NCI-H146 treated with DMSO at 0.1 percent for 48 hours (cell line): ENCODE results near the gene SENP3.
"Not testable (repeated sequence)": the region's sequence is repeated elsewhere in the genome, so short reads cannot be mapped to it uniquely, and the experiment has no call there.

Experiments used
- DNase-seq: peaks from one replicate; lab custom pipeline; 2025; ENCODE audit not compliant: unreplicated experiment; lab: John Stamatoyannopoulos, UW

The SENP3 gene

DNA sequence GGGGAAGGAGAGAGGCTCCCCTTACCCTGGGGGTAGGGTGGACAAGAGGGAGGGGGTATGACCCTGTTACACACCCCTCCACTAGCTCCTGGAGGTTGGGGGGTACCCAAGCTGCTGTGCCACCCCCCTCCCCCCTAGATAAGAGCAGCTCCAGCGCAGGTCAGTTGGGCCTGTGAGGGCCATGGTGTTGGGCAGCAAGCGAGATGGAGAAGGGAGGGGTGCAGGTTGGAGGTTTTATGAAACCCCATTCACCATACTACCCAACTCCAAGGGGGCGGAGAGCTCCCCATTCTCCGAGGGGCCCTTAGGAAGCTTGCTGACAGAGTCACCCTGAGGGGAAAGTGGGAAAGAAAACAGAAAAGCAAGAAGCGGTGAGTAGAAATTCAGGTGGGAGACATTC lies 29.9 kb downstream of the SENP3 start:
- no peak for DNase-seq

GRCh38 chr17:7592422-7593021 lies 30.8 kb downstream of the SENP3 start:
- no peak for DNase-seq

DNA sequence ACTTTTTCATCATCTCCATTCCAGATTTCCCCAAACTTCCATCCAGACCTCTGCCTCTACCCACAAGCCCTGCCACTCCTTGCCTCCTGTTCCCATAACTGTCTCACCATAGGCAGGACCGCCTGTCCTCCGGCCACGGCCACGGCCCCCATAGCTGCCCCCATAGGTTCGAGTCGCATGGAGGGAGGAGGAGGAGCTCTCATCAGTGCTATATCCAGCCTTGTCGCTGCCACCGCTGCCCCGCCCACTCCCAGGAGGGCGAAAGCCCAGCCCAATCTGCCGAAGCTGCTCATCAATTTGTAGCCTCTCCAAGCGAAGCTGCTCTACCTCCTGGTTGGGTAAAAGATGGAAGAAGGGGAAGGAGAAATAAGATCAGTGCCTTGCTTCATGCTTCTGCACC lies 31.6 kb downstream of the SENP3 start:
- no peak for DNase-seq

DNA sequence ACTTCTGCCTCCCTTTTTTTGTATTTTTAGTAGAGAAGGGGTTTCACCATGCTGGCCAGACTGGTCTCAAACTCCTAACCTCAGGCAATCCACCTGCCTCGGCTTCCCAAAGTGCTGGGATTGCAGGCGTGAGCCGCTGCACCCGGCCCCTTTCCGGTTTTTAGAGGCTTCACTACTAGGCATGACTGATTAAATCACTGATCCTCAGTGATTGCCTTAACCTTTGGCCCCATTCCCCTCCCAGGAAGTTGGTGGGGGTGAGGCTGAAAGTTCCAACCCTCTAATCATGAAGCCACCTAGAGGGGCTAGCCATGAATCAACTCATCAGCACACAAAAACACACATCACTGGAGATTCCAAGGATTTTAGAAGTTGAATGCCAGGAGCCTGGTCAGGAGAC lies 35.8 kb downstream of the SENP3 start:
- DNase-seq, result not testable (repeated sequence)

GRCh38 chr17:7606280-7606679 lies 44.6 kb downstream of the SENP3 start:
- DNase-seq, result no peak

DNA sequence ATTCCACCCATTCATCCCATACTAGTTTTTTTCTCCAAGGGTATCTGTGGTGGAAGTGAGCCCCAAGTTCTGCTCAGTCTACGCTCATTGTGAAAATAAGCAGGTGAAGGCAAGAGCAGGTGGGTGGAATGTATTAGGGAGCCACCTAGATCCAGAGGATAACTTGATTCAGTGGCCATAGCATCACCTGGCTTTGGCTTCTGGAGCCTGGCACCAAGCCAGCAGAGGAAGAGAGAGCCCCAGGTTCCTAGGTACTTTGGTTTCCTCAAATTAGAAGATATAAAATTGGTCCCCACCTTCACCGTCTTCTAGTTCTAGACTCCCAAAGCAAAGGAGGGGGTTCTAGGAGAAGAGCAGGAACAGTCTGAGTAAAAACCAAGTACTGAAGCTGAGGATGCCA lies 48.9 kb downstream of the SENP3 start:
- DNase-seq, result no peak

GRCh38 chr17:7611635-7612293 lies 50.0 kb downstream of the SENP3 start:
- no peak for DNase-seq

DNA sequence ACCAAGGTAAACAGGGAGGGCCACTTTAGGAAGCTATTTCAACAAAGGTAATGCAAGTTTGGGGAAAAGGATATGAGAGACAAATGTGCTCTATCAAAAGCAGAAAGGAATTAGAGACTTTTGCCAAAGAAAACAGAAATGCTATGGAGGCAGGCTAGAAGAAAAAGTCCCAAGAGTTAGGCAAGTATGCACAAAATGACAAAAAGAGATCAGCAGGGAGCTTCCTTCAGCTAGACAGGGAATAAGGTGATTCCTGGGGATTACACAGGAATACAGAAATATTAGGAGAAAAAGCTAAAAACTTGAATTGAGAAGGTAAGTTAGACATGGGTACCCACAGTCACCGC lies 50.5 kb downstream of the SENP3 start:
- no peak for DNase-seq

- DNase-seq, result no peak
These were observed 52.2 kb downstream of the SENP3 start for GRCh38 chr17:7613769-7614424.

- DNase-seq, result peak; percentile 100
These were observed 52.9 kb downstream of the SENP3 start, which contains the start of gene FXR2 for GRCh38 chr17:7614425-7615264. FXR2 (minus strand) TSS chr17:7614897; CDS start chr17:7614532, 365 bp downstream.

- no peak for DNase-seq
These were observed 53.6 kb downstream of the SENP3 start for GRCh38 chr17:7615265-7615747.

- DNase-seq, result no peak
These were observed 56.9 kb downstream of the SENP3 start for GRCh38 chr17:7618608-7619007.

DNA sequence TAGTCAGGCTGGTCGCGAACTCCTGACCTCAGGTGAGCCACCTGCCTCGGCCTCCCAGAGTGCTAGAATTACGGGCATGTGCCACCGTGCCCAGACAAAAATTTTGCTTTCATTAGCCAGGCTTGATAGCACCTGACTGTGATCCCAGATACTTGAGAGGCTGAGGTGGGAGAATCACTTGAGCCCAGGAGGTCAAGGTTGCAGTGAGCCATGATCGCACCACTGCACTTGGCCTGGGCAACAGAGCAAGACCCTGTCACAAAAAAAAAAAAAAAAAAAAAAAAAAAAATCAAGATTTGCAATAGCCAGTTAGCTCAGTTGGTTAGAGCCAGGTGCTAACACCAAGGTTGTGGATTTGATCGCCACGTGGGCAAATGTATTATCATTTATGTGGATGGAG lies 59.1 kb downstream of the SENP3 start:
- no peak for DNase-seq
